Mesothelial cell of epicardium (in vitro differentiated cells): ENCODE data around the gene SULF2. TPM values are rescaled to one million over a fixed set of nuclear protein-coding genes. Genes with fewer than 3 reads are reported as not detected.

ENCODE experiments used
- DNase-seq, 2 experiments: peaks; one replicate each; pipeline ENCODE4 v3.0.0; 2021; ENCODE audit warnings: low spot score in 2 of 2; ENCODE audit not compliant: unreplicated experiment in 2 of 2
- H3K27ac Mint-ChIP-seq: 2 replicates; pipeline ENCODE4 v1.8.0; 2021; ENCODE audit warnings: mixed read lengths
- H3K27me3 Mint-ChIP-seq: 2 replicates; pipeline ENCODE4 v1.8.0; 2021; ENCODE audit warnings: low read depth, mixed read lengths
- H3K36me3 Mint-ChIP-seq: 2 replicates; pipeline ENCODE4 v1.8.0; 2021; ENCODE audit warnings: mixed read lengths
- H3K4me1 Mint-ChIP-seq: 2 replicates; pipeline ENCODE4 v1.8.0; 2021; ENCODE audit warnings: mixed read lengths
- H3K4me3 Mint-ChIP-seq: 2 replicates; pipeline ENCODE4 v1.8.0; 2021; ENCODE audit warnings: mild to moderate bottlenecking, moderate library complexity, mixed read lengths
- H3K9me3 Mint-ChIP-seq: 2 replicates; pipeline ENCODE4 v1.8.0; 2021; ENCODE audit warnings: mixed read lengths
- CTCF ChIP-seq: fragments of 200-600 bp; sonication (generic); IDR thresholded peaks from one replicate; pipeline ENCODE4 v1.5.0; 2021; ENCODE audit warnings: antibody characterized with exemption; ENCODE audit not compliant: unreplicated experiment
- total RNA-seq: library from RNA; stranded (reverse); gene quantifications from 3 replicates; pipeline ENCODE4 v1.2.1, GENCODE V29; 2021

The SULF2 gene
- total RNA-seq, 1 donor from 2014 or later = 77.0 TPM

GRCh38 chr20:47774131-47774777 is 11.0 kb downstream of the SULF2 start:
- H3K27ac Mint-ChIP-seq = no peak overlapping the region
- DNase-seq = no peak

GRCh38 chr20:47773371-47773786 is 11.9 kb downstream of the SULF2 start:
- no peak overlapping the region for H3K4me3 Mint-ChIP-seq
- no peak overlapping the region for H3K27ac Mint-ChIP-seq
- H3K27me3 Mint-ChIP-seq = no peaks in the 10 kb centered on the region
- DNase-seq = no peak
- H3K36me3 Mint-ChIP-seq = peaks cover 15% of the 10 kb centered on the region
- H3K4me1 Mint-ChIP-seq = peaks cover 12% of the 10 kb centered on the region
- TF ChIP-seq CTCF = no peak
- peaks cover 5% of the 10 kb centered on the region for H3K9me3 Mint-ChIP-seq

More at GRCh38 chr20:47774131-47774777, 11.0 kb downstream of the SULF2 start:
- H3K4me3 Mint-ChIP-seq = no peak overlapping the region
- H3K27me3 Mint-ChIP-seq = no peaks in the 10 kb centered on the region
- H3K36me3 Mint-ChIP-seq = peaks cover 12% of the 10 kb centered on the region
- H3K9me3 Mint-ChIP-seq = peaks cover 5% of the 10 kb centered on the region
- peaks cover 18% of the 10 kb centered on the region for H3K4me1 Mint-ChIP-seq
- TF ChIP-seq CTCF = no peak

- DNase-seq = no peak
- Mint-ChIP-seq H3K4me3 (no peak overlapping the region), H3K27me3 (no peaks in the 10 kb centered on the region), H3K36me3 (peaks cover 17% of the 10 kb centered on the region), H3K4me1 (peaks cover 22% of the 10 kb centered on the region), H3K9me3 (peaks cover 5% of the 10 kb centered on the region), H3K27ac (no peak overlapping the region)
- no peak for TF ChIP-seq CTCF
Measured at GRCh38 chr20:47770935-47771334, 14.3 kb downstream of the SULF2 start.

- Mint-ChIP-seq H3K4me3 (no peak overlapping the region), H3K36me3 (peaks cover 17% of the 10 kb centered on the region), H3K27ac (peak overlapping the region; percentile 0)
Measured at GRCh38 chr20:47768016-47768824, 17.1 kb downstream of the SULF2 start.

More at GRCh38 chr20:47768016-47768824, 17.1 kb downstream of the SULF2 start:
- H3K4me1 Mint-ChIP-seq = peaks cover 25% of the 10 kb centered on the region
- H3K27me3 Mint-ChIP-seq = no peaks in the 10 kb centered on the region
- DNase-seq = no peak
- no peak for TF ChIP-seq CTCF
- H3K9me3 Mint-ChIP-seq = peaks cover 5% of the 10 kb centered on the region
